NCI-H345 treated with DMSO at 0.1 percent for 48 hours (cell line): ENCODE data around the gene RCHY1.

Experiments
- DNase-seq: peaks from one replicate; lab custom pipeline; 2025; ENCODE audit not compliant: unreplicated experiment; lab: John Stamatoyannopoulos, UW

Gene RCHY1

DNA sequence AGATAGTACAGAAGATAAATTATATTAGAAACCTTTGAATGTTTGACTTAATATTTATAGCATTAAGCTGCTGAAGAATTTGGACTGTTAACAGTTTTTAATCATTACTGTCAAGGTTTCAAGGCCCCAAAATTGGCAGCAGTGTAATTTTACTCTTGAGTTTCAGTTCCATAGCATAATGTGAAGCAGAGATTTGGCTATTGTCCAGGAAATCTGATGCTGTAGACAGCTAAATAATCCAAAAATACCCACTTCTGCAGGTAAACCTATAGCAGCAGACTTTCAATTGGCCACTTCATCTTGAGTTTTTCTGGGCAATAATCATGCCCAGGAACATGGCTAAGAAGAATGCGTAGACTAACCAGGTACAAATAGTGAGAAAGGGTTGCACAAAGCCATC lies 85.0 kb downstream of the RCHY1 start:
- DNase-seq: peak; percentile 1
